HG03378 (cell line): ENCODE measurements around the gene NFASC.

Experiments used
- ATAC-seq: cut with Tn5 transposase; IDR thresholded peaks from one replicate; pipeline ENCODE4 v1.9.1; 2021; ENCODE audit warnings: mild to moderate bottlenecking, moderate library complexity; ENCODE audit not compliant: unreplicated experiment

Gene NFASC

GRCh38 chr1:204958317-204959307 is 88.0 kb downstream of the NFASC start:
- ATAC-seq = no peak

- ATAC-seq = no peak
Measured at GRCh38 chr1:204959374-204959773, 88.7 kb downstream of the NFASC start.

- no peak for ATAC-seq
Measured at GRCh38 chr1:204959836-204960235, 89.2 kb downstream of the NFASC start.

GRCh38 chr1:204960306-204961125 is 89.9 kb downstream of the NFASC start:
- no peak for ATAC-seq

- ATAC-seq = no peak
Measured at GRCh38 chr1:204961765-204962419, 91.2 kb downstream of the NFASC start.

- no peak for ATAC-seq
Measured at GRCh38 chr1:204962742-204963632, 92.3 kb downstream of the NFASC start.

GRCh38 chr1:204967451-204967850 is 96.8 kb downstream of the NFASC start:
- no peak for ATAC-seq

- no peak for ATAC-seq
Measured at GRCh38 chr1:204968135-204968534, 97.5 kb downstream of the NFASC start.

GRCh38 chr1:204968951-204969350 is 98.3 kb downstream of the NFASC start:
- no peak for ATAC-seq

GRCh38 chr1:204970937-204971336 is 100.3 kb downstream of the NFASC start:
- no peak for ATAC-seq

- no peak for ATAC-seq
Measured at GRCh38 chr1:204971517-204972336, 101.1 kb downstream of the NFASC start.

GRCh38 chr1:204972426-204972825 is 101.8 kb downstream of the NFASC start:
- no peak for ATAC-seq

GRCh38 chr1:204973449-204973848 is 102.8 kb downstream of the NFASC start:
- ATAC-seq = no peak

- no peak for ATAC-seq
Measured at GRCh38 chr1:204974327-204974726, 103.7 kb downstream of the NFASC start.

GRCh38 chr1:204975021-204975420 is 104.4 kb downstream of the NFASC start:
- no peak for ATAC-seq

GRCh38 chr1:204975568-204976235 is 105.0 kb downstream of the NFASC start:
- no peak for ATAC-seq

- no peak for ATAC-seq
Measured at GRCh38 chr1:204976646-204977045, 106.0 kb downstream of the NFASC start.

GRCh38 chr1:204977318-204977717 is 106.7 kb downstream of the NFASC start:
- no peak for ATAC-seq

GRCh38 chr1:204978782-204979181 is 108.1 kb downstream of the NFASC start:
- ATAC-seq = no peak
